GM12878 (cell line): ENCODE results near the gene REEP3. TPM values are rescaled to one million over a fixed set of nuclear protein-coding genes. Genes with fewer than 3 reads are reported as not detected.

ENCODE experiments used
- ATAC-seq: fragments of 200-7000 bp; cut with Tn5 transposase; 3 replicates; pipeline ENCODE4 v1.9.1; 2020; ENCODE audit warnings: mild to moderate bottlenecking, moderate library complexity
- BruUV-seq: library from RNA; stranded (reverse); fragments of 400-500 nt; replicated peaks from 2 replicates; lab custom pipeline; 2021; lab: Mats Ljungman, UMichigan
- CTCF ChIA-PET: fragments of 300-600 bp; sonication (Branson Sonifier 250); formaldehyde crosslinking; extraction: SDS; loops from one replicate; lab custom pipeline; 2021; ENCODE audit warnings: inconsistent platforms; lab: Yijun Ruan, JAX
- POLR2A ChIA-PET: fragments of 350-600 bp; formaldehyde crosslinking; extraction: SDS; loops from one replicate; lab custom pipeline; 2021; ENCODE audit warnings: inconsistent platforms; lab: Charles Lee
- RAD21 ChIA-PET: fragments of 300-600 bp; sonication (Branson Sonifier 250); formaldehyde crosslinking; loops from one replicate; lab custom pipeline; 2023; ENCODE audit warnings: antibody characterized with exemption; ENCODE audit not compliant: unreplicated experiment; lab: Charles Lee
- SMC1A ChIA-PET: fragments of 300-600 bp; sonication (Branson Sonifier 250); formaldehyde crosslinking; loops from one replicate; lab custom pipeline; 2023; ENCODE audit not compliant: unreplicated experiment, uncharacterized antibody; lab: Charles Lee
- DNase-seq: peaks from one replicate; pipeline ENCODE4 v3.0.0-alpha.2; 2011; ENCODE audit warnings: low read depth, low spot score
- FAIRE-seq: peaks from 3 replicates; lab custom pipeline; 2011; peaks lifted over from hg19 to GRCh38; lab: Jason Lieb, UNC
- H2AFZ ChIP-seq: 2 replicates; pipeline ENCODE4 v1.6.0; 2011; ENCODE audit warnings: low read depth, low read length, control low read depth; ENCODE audit not compliant: control insufficient read depth
- H3K27ac ChIP-seq: 2 replicates; pipeline ENCODE4 v1.5.1; 2011; ENCODE audit warnings: control low read depth; ENCODE audit not compliant: control insufficient read depth, insufficient read depth
- H3K27me3 ChIP-seq, 2 experiments: replicated peaks in 1 of 2; 2 replicates each; pipeline versions ENCODE4 v1.6.0 to v1.6.1; 2011; ENCODE audit warnings: low read length in 1 of 2; ENCODE audit not compliant: control insufficient read depth in 2 of 2, insufficient read depth in 2 of 2
- H3K36me3 ChIP-seq, 2 experiments: 2 replicates each; pipeline ENCODE4 v1.5.1; 2011; ENCODE audit warnings: low read length in 1 of 2; ENCODE audit not compliant: control insufficient read depth in 2 of 2, insufficient read depth in 2 of 2
- H3K4me1 ChIP-seq: 2 replicates; pipeline ENCODE4 v1.6.1; 2011; ENCODE audit warnings: mild to moderate bottlenecking, low read length, moderate library complexity, mixed read lengths; ENCODE audit not compliant: control insufficient read depth, insufficient read depth
- H3K4me2 ChIP-seq: 2 replicates; pipeline ENCODE4 v1.6.0; 2011; ENCODE audit warnings: control low read depth; ENCODE audit not compliant: control insufficient read depth, insufficient read depth
- H3K4me3 ChIP-seq: fragments of 200-600 bp; sonication (generic); 2 replicates; pipeline ENCODE4 v1.5.1; 2016
- H3K79me2 ChIP-seq: 2 replicates; pipeline ENCODE4 v1.6.0; 2011; ENCODE audit warnings: low read length; ENCODE audit not compliant: control insufficient read depth, insufficient read depth
- H3K9ac ChIP-seq: 2 replicates; pipeline ENCODE4 v1.8.0; 2011; ENCODE audit warnings: low read length, control low read depth, mixed read lengths; ENCODE audit not compliant: control insufficient read depth, insufficient read depth
- H3K9me3 ChIP-seq: replicated peaks from 3 replicates; pipeline ENCODE4 v1.5.1; 2011; ENCODE audit warnings: mild to moderate bottlenecking, low read length; ENCODE audit not compliant: control insufficient read depth, insufficient read depth
- H4K20me1 ChIP-seq: 2 replicates; pipeline ENCODE4 v1.6.0; 2011; ENCODE audit not compliant: control insufficient read depth, insufficient read depth
- HSF1 ChIP-seq: fragments of 150-350 bp; IDR thresholded peaks from 2 replicates; pipeline ENCODE4 v1.6.1; 2014; ENCODE audit warnings: mild to moderate bottlenecking, low read depth, low read length
- IRF4 ChIP-seq: IDR thresholded peaks from 2 replicates; pipeline ENCODE4 v1.6.1; 2011; ENCODE audit warnings: low read depth, low read length
- NR2C2 ChIP-seq: IDR thresholded peaks from 2 replicates; pipeline ENCODE4 v1.6.1; 2011; ENCODE audit warnings: borderline replicate concordance, low read depth; ENCODE audit not compliant: control insufficient read depth, insufficient read length
- NR2F1 ChIP-seq: fragments of 450-650 bp; conservative IDR thresholded peaks from 2 replicates; pipeline ENCODE4 v1.6.1; 2017; ENCODE audit warnings: mild to moderate bottlenecking
- SIX5 ChIP-seq: IDR thresholded peaks from 2 replicates; pipeline ENCODE4 v1.6.1; 2011; ENCODE audit warnings: mild to moderate bottlenecking, low read depth, low read length, moderate library complexity; ENCODE audit not compliant: severe bottlenecking
- SP1 ChIP-seq: IDR thresholded peaks from one replicate; pipeline ENCODE4 v1.6.1; 2011; ENCODE audit warnings: low read depth, low read length
- SPI1 ChIP-seq: IDR thresholded peaks from 2 replicates; pipeline ENCODE4 v1.6.1; 2011; ENCODE audit warnings: low read depth, mild to moderate bottlenecking, low read length, moderate library complexity, borderline replicate concordance; ENCODE audit not compliant: insufficient read depth
- ZZZ3 ChIP-seq: IDR thresholded peaks from 2 replicates; pipeline ENCODE4 v1.6.1; 2011; ENCODE audit warnings: low read depth; ENCODE audit not compliant: control insufficient read depth, insufficient read length
- WGBS: methylation state at CpG from one replicate; pipeline ENCODE4 v1.1.6; 2016; ENCODE audit warnings: low lambda C conversion rate; ENCODE audit not compliant: insufficient replicate concordance, insufficient coverage; ENCODE audit errors: missing lambda C conversion rate; 5-methylcytosine and 5-hydroxymethylcytosine counted together
- in situ Hi-C: fragments of 300-500 bp; cut with MboI; formaldehyde crosslinking; loops from 9 replicates; pipeline ENCODE4 v1.14.3; 2018; ENCODE audit warnings: mixed read lengths
- intact Hi-C: fragments of 100-400 bp; cut with micrococcal nuclease; formaldehyde crosslinking; loops from one replicate; pipeline ENCODE4 v1.14.2; 2022; ENCODE audit not compliant: unreplicated experiment
- polyA plus RNA-seq, 11 experiments: library from polyadenylated mRNA; depleted of rRNA in 4 of 11; unstranded in 6 of 11; stranded (reverse) in 5 of 11; fragments of >200 nt; fragmentation: Nextera tagmentation in 4 of 11; fragmentation: Illumina TruSeq in 1 of 11; extraction: Ambion mirVana in 4 of 11; extraction: Trizol in 1 of 11; gene quantifications; 1 replicate in 1 of 11; 2 replicates in 10 of 11; pipeline versions ENCODE4 v1.2.1 to v1.2.3, GENCODE V29; 2011 to 2016; ENCODE audit warnings: inconsistent platforms in 2 of 11, missing spikeins in 2 of 11, low read depth in 1 of 11
- total RNA-seq, 4 experiments: library from RNA; depleted of rRNA in 3 of 4; stranded (reverse); fragments of >200 nt in 3 of 4; fragmentation: Illumina TruSeq in 1 of 4; extraction: Trizol in 1 of 4; gene quantifications; 2 replicates each; pipeline versions ENCODE4 v1.2.1 to v1.2.3, GENCODE V29; 2013 to 2021

The REEP3 gene
- total and polyA plus RNA-seq, 10 of the 15 experiments (the other 5 are each of a cell fraction or from before 2014, with no cell fraction given) = 4.9 to 25.9 (median 16.2) TPM

GRCh38 chr10:63478564-63478963 is 42.6 kb upstream of the REEP3 start:
- H3K4me2 ChIP-seq = no peak overlapping the region
- FAIRE-seq = no peak

GRCh38 chr10:63480237-63480636 is 41.0 kb upstream of the REEP3 start:
- Histone ChIP-seq H3K9ac (no peak overlapping the region), H3K9me3 (no peaks in the 10 kb centered on the region; the same call in 2 of the 3 replicates), H3K4me1 (no peaks in the 10 kb centered on the region), H3K36me3 (no peaks in the 10 kb centered on the region), H3K27me3 (no peaks in the 10 kb centered on the region), H3K79me2 (peaks cover 15% of the 10 kb centered on the region), H3K4me3 (no peak overlapping the region), H3K4me2 (no peak overlapping the region), H2AFZ (no peak overlapping the region), H4K20me1 (no peaks in the 10 kb centered on the region), H3K27ac (no peak overlapping the region)
- ChIA-PET CTCF (interaction anchor here (3.7 kb wide), 1 partner anchor 10 kb away, joined by 12 read pairs; no protein-coding TSS in a partner anchor), RAD21 (no interaction called here), SMC1A (interaction anchor here (1.9 kb wide), 1 partner anchor 9 kb away, joined by 7 read pairs; no protein-coding TSS in a partner anchor), POLR2A (interaction anchor here (0.8 kb wide), 1 partner anchor 149 kb away, joined by 3 read pairs; no protein-coding TSS in a partner anchor)
- in situ Hi-C loops (no loop called here), intact Hi-C loops (no loop called here)
- ATAC-seq (no peak), FAIRE-seq (no peak), DNase-seq (no peak)
- 91% methylated on average over 5 of the region's 5 CpGs for WGBS
- TF ChIP-seq HSF1 (no peak), NR2C2 (no peak), SIX5 (no peak), SPI1 (no peak), ZZZ3 (no peak), IRF4 (no peak)
- BruUV-seq = no TSS peak

More at GRCh38 chr10:63478564-63478963, 42.6 kb upstream of the REEP3 start:
- no peak overlapping the region for H3K9ac ChIP-seq
- BruUV-seq = no TSS peak
- ChIA-PET RAD21 (interaction anchor here (0.6 to 1.3 kb wide), 6 partner anchors 20 to 312 kb away, joined by 3 to 5 read pairs (median 4); no protein-coding TSS in a partner anchor), SMC1A (interaction anchor here (0.8 to 2.0 kb wide), 7 partner anchors 9 to 261 kb away, joined by 3 to 6 read pairs (median 4); no protein-coding TSS in a partner anchor), POLR2A (interaction anchor here (1.3 kb wide), 1 partner anchor 38 kb away, joined by 4 read pairs; no protein-coding TSS in a partner anchor), CTCF (no interaction called here)
- in situ Hi-C loops (no loop called here), intact Hi-C loops (no loop called here)
- no peaks in the 10 kb centered on the region for H4K20me1 ChIP-seq
- H3K9me3 ChIP-seq = no peaks in the 10 kb centered on the region; the same call in 2 of the 3 replicates
- no peak overlapping the region for H3K27ac ChIP-seq
- no peak overlapping the region for H3K4me3 ChIP-seq
- TF ChIP-seq SP1 (no peak), NR2F1 (0 out of 2 replicates have a peak, but pooled peaks have one; percentile 18)
- no peaks in the 10 kb centered on the region for H3K4me1 ChIP-seq
- peaks cover 12% of the 10 kb centered on the region for H3K79me2 ChIP-seq
- DNase-seq (no peak), ATAC-seq (peak; percentile 66)
- WGBS = 54% methylated on average over 3 of the region's 3 CpGs
- H3K36me3 ChIP-seq = no peaks in the 10 kb centered on the region
- H2AFZ ChIP-seq = no peak overlapping the region
- H3K27me3 ChIP-seq = no peaks in the 10 kb centered on the region
